Smooth muscle cell of the pulmonary artery (primary cell): ENCODE results near the gene DBF4. TPM values are rescaled to one million over a fixed set of nuclear protein-coding genes. Genes with fewer than 3 reads are reported as not detected.

Source experiments
- total RNA-seq: library from RNA; depleted of rRNA; stranded (reverse); fragments of >200 nt; gene quantifications from 2 replicates; pipeline ENCODE4 v1.2.3, GENCODE V29; 2014

The DBF4 gene, protein sequence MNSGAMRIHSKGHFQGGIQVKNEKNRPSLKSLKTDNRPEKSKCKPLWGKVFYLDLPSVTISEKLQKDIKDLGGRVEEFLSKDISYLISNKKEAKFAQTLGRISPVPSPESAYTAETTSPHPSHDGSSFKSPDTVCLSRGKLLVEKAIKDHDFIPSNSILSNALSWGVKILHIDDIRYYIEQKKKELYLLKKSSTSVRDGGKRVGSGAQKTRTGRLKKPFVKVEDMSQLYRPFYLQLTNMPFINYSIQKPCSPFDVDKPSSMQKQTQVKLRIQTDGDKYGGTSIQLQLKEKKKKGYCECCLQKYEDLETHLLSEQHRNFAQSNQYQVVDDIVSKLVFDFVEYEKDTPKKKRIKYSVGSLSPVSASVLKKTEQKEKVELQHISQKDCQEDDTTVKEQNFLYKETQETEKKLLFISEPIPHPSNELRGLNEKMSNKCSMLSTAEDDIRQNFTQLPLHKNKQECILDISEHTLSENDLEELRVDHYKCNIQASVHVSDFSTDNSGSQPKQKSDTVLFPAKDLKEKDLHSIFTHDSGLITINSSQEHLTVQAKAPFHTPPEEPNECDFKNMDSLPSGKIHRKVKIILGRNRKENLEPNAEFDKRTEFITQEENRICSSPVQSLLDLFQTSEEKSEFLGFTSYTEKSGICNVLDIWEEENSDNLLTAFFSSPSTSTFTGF
- 6.1 and 6.5 TPM in 2 replicates for total RNA-seq

DNA sequence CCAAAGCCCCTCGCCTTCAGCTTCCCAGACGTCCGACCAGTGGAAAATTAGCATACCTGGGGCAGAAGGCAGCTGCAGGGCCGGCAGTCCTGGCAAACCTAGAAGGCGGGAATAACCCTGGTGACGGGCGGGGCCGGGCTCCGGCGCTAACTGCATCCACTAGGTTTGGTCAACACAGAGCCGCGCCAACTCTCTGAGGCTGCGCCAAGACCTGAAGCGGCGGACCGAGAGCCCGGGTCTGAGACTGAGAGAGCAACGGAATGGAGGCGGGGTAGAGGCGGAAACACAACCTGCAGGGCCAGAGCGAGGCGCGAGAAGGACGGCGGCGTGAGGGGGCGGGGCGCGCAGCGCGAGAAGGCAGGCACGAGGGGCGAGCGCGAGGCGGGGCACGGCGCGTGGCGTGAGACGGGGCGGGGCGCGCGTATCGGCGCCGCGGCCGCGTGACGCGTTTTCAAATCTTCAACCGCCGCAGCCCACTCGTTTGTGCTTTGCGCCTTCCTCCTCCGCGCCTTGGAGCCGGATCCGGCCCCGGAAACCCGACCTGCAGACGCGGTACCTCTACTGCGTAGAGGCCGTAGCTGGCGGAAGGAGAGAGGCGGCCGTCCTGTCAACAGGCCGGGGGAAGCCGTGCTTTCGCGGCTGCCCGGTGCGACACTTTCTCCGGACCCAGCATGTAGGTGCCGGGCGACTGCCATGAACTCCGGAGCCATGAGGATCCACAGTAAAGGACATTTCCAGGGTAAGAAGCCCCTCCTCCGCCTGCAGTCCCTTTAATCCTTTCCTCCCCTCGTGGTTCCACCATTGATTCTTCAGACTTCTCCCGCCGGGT, at the start of gene DBF4, which contains the start of gene SLC25A40:
DBF4 (plus strand) TSS at position 454 of the 829 bp plus-strand sequence; CDS start at position 694, 240 bp downstream.
SLC25A40 (minus strand) TSS at position 321 of the 829 bp plus-strand sequence. CDS start 17,633 bp downstream, outside the sequence.

DNA sequence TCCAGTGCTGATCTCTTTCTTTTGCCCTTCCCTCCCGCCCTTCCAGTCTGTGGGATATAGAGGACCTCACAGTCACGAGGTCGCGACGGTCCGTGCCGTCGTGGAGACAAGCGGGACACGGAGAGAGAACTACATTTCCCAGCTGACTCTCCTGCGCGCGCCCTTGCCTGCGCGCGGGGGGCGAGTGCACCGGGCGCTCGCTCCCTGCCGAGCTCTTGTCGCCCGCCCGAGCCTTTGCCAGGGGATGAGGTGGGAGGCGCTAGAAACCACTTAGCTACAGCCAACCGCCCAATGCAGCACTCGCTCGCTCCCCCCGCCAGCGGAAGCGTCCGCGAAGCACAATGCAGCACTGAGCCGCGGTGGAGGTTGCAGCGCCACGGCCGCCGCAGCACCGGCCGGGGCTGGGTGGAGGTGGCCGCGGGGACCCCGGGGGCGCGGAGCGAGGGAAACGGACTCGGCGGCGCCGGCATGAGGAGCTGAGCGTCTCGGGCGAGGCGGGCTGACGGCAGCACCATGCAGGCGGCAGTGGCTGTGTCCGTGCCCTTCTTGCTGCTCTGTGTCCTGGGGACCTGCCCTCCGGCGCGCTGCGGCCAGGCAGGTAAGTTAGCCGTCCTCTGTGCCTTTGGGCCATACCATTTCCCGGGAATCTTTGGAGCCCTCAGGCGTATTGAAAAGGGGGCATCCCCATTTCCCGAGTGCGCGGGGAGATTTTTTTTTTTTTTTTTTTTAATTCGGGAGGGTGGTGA, 57.8 kb downstream of the DBF4 start, which contains the start of gene ADAM22:
ADAM22 (plus strand) TSS at position 299 of the 746 bp plus-strand sequence; CDS start at position 514, 215 bp downstream.

Other genes starting within 250 kb of the DBF4 start
- gene RUNDC3B, start 248.1 kb upstream of the DBF4 start, total RNA-seq: 0.20 and 0.40 TPM in 2 replicates
- gene SLC25A40, start 133 bp upstream of the DBF4 start, total RNA-seq: 6.0 and 6.1 TPM in 2 replicates
- 0.43 and 0.52 TPM in 2 replicates for gene ADAM22, start 57.8 kb downstream of the DBF4 start, total RNA-seq